AG04450 (cell line): ENCODE data around the gene KCNH2. TPM values are rescaled to one million over a fixed set of nuclear protein-coding genes. Genes with fewer than 3 reads are reported as not detected.
A peak's percentile ranks its signal among the peaks of the same experiment; 100 is the strongest.

Source experiments
- CTCF ChIA-PET: fragments of 300-600, 350-600 bp; formaldehyde crosslinking; extraction: SDS; loops from one replicate; lab custom pipeline; 2022; ENCODE audit warnings: antibody characterized with exemption, inconsistent platforms; lab: Charles Lee
- POLR2A ChIA-PET: fragments of 350-600 bp; formaldehyde crosslinking; extraction: SDS; loops from one replicate; lab custom pipeline; 2021; ENCODE audit warnings: antibody characterized with exemption, inconsistent platforms; lab: Yijun Ruan, JAX
- DNase-seq: peaks from one replicate; pipeline ENCODE4 v3.0.0-alpha.2; 2011; ENCODE audit warnings: low read depth, low spot score
- H3K27ac ChIP-seq: one replicate; pipeline ENCODE4 v1.5.1; 2012; ENCODE audit warnings: low read depth, low read length, control low read depth
- H3K27me3 ChIP-seq: one replicate; pipeline ENCODE4 v1.6.0; 2012; ENCODE audit warnings: low read length; ENCODE audit not compliant: control insufficient read depth, insufficient read depth
- H3K4me3 ChIP-seq: 2 replicates; pipeline ENCODE4 v1.5.1; 2011; ENCODE audit warnings: mild to moderate bottlenecking, low read depth, low read length, control low read depth
- H3K9me3 ChIP-seq: 2 replicates; pipeline ENCODE4 v1.5.1; 2012; ENCODE audit warnings: low read length; ENCODE audit not compliant: control insufficient read depth, insufficient read depth
- CTCF ChIP-seq: IDR thresholded peaks from 2 replicates; pipeline ENCODE4 v1.5.1; 2011; ENCODE audit warnings: low read depth, low read length, control low read depth, inconsistent platforms
- polyA plus RNA-seq: library from polyadenylated mRNA; depleted of rRNA; stranded (reverse); fragments of >200 nt; gene quantifications from 2 replicates; pipeline ENCODE4 v1.2.3, GENCODE V29; 2011; rRNA removed

KCNH2 gene
- polyA plus RNA-seq, 1 experiment = 1.3 TPM

GRCh38 chr7:150898475-150899011, 79.6 kb downstream of the KCNH2 start:
- no peak overlapping the region for H3K4me3 ChIP-seq
- peak; percentile 29 for DNase-seq
- H3K27me3 ChIP-seq = peaks cover 14% of the 10 kb centered on the region
- H3K9me3 ChIP-seq = peaks cover 3% of the 10 kb centered on the region; the same call in 1 of the 2 replicates
- TF ChIP-seq CTCF = peak; percentile 90
- ChIA-PET CTCF (interaction anchor here (0.5 to 2.6 kb wide), 44 partner anchors 9 to 542 kb away, joined by 3 to 46 read pairs (median 6); partner anchors contain the start of gene NOS3), POLR2A (no interaction called here)
- H3K27ac ChIP-seq = no peak overlapping the region

GRCh38 chr7:150897502-150898474, 80.3 kb downstream of the KCNH2 start:
- DNase-seq = no peak
- ChIA-PET POLR2A (no interaction called here), CTCF (interaction anchor here (0.5 to 2.6 kb wide), 44 partner anchors 10 to 541 kb away, joined by 3 to 46 read pairs (median 6); partner anchors contain the start of gene NOS3)
- H3K9me3 ChIP-seq = peaks cover 3% of the 10 kb centered on the region; the same call in 1 of the 2 replicates
- H3K27me3 ChIP-seq = peaks cover 14% of the 10 kb centered on the region
- TF ChIP-seq CTCF = no peak
- no peak overlapping the region for H3K4me3 ChIP-seq
- H3K27ac ChIP-seq = no peak overlapping the region

GRCh38 chr7:150896562-150897209, 81.4 kb downstream of the KCNH2 start:
- TF ChIP-seq CTCF = no peak
- ChIA-PET CTCF (no interaction called here), POLR2A (no interaction called here)
- H3K27me3 ChIP-seq = peaks cover 14% of the 10 kb centered on the region
- no peak overlapping the region for H3K4me3 ChIP-seq
- DNase-seq = no peak
- no peak overlapping the region for H3K27ac ChIP-seq
- H3K9me3 ChIP-seq = peaks cover 3% of the 10 kb centered on the region; the same call in 1 of the 2 replicates

GRCh38 chr7:150895809-150896208, 82.3 kb downstream of the KCNH2 start:
- Histone ChIP-seq H3K4me3 (no peak overlapping the region), H3K9me3 (peaks cover 3% of the 10 kb centered on the region; the same call in 1 of the 2 replicates), H3K27ac (no peak overlapping the region), H3K27me3 (peaks cover 14% of the 10 kb centered on the region)
- POLR2A ChIA-PET = no interaction called here
- no peak for TF ChIP-seq CTCF
- no peak for DNase-seq
- CTCF ChIA-PET = no interaction called here

Other genes starting within 250 kb of the KCNH2 start
- not detected in 2 replicates for gene GIMAP5, start 240.9 kb downstream of the KCNH2 start, polyA plus RNA-seq
- gene TMEM176B, start 178.0 kb downstream of the KCNH2 start, polyA plus RNA-seq = 2.4 and 3.1 TPM in 2 replicates
- gene TMEM176A, start 177.6 kb downstream of the KCNH2 start, polyA plus RNA-seq = 1.5 and 1.8 TPM in 2 replicates
- gene AOC1, start 125.8 kb downstream of the KCNH2 start, polyA plus RNA-seq = not detected in 2 replicates
- gene NOS3, start 12.7 kb upstream of the KCNH2 start, polyA plus RNA-seq = 0.60 and 1.5 TPM in 2 replicates
- 0.02 and 0.06 TPM in 2 replicates for gene ATG9B, start 46.2 kb upstream of the KCNH2 start, polyA plus RNA-seq
- gene ABCB8, start 50.1 kb upstream of the KCNH2 start, polyA plus RNA-seq = 10.7 and 13.7 TPM in 2 replicates
- gene ASIC3, start 70.2 kb upstream of the KCNH2 start, polyA plus RNA-seq = 0.07 and 0.11 TPM in 2 replicates
- 23.8 and 27.2 TPM in 2 replicates for gene CDK5, start 79.6 kb upstream of the KCNH2 start, polyA plus RNA-seq
- 40.5 and 41.0 TPM in 2 replicates for gene SLC4A2, start 81.3 kb upstream of the KCNH2 start, polyA plus RNA-seq
- gene FASTK, start 102.5 kb upstream of the KCNH2 start, polyA plus RNA-seq = 44.1 and 59.9 TPM in 2 replicates
- 9.7 and 11.3 TPM in 2 replicates for gene TMUB1, start 105.2 kb upstream of the KCNH2 start, polyA plus RNA-seq
- 41.6 and 44.6 TPM in 2 replicates for gene AGAP3, start 108.2 kb upstream of the KCNH2 start, polyA plus RNA-seq
- gene GBX1, start 189.4 kb upstream of the KCNH2 start, polyA plus RNA-seq = not detected in 2 replicates
- not detected in 2 replicates for gene ASB10, start 208.9 kb upstream of the KCNH2 start, polyA plus RNA-seq
- not detected in 2 replicates for gene H2BK1, start 232.2 kb upstream of the KCNH2 start, polyA plus RNA-seq
- 31.0 and 39.0 TPM in 2 replicates for gene ABCF2, start 248.9 kb upstream of the KCNH2 start, polyA plus RNA-seq